ENCODE data around the gene WDR20.
"Not testable (repeated sequence)": the region's sequence is repeated elsewhere in the genome, so short reads cannot be mapped to it uniquely, and the experiment has no call there.

Gene WDR20, protein sequence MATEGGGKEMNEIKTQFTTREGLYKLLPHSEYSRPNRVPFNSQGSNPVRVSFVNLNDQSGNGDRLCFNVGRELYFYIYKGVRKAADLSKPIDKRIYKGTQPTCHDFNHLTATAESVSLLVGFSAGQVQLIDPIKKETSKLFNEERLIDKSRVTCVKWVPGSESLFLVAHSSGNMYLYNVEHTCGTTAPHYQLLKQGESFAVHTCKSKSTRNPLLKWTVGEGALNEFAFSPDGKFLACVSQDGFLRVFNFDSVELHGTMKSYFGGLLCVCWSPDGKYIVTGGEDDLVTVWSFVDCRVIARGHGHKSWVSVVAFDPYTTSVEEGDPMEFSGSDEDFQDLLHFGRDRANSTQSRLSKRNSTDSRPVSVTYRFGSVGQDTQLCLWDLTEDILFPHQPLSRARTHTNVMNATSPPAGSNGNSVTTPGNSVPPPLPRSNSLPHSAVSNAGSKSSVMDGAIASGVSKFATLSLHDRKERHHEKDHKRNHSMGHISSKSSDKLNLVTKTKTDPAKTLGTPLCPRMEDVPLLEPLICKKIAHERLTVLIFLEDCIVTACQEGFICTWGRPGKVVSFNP

DNA sequence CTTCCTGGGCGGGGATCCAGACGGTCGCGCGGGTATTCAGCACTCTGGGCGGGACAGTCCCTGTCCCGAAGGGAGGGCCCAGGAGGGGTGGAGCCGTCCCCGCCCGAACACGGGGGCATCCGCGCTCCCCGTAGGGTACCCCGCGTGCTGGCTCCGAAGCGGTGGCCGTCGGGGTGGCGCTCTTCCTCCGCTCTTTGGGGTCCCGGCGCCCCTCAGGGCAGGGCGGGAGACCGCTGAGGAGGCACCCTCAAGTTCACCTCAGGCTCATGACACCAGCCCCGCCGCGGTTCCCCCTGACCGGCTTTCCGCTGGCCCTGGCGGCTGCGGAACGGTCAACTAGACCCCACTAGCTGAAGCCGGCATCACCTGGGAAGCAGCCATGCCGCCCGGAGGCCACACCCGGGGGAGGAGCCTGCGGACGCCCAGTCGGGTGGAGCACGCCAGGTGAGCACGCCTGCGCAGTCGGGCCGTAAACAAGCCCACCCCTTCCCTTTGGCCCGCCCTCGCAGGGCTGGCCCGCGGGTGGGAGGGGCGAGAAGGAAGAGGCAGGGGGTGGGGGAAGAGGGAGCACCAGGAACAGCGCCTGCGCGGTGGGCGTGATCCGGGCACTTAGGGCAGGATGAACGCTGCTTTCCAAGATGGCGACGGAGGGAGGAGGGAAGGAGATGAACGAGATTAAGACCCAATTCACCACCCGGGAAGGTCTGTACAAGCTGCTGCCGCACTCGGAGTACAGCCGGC lies at the start of gene WDR20:
Gene WDR20, plus strand, starts transcription at position 612 of the 741 bp plus-strand sequence. Its CDS starts 27 bp downstream, at position 639.
- DNase-seq (ENCODE audit: low read depth) = peak; percentile 63

DNA sequence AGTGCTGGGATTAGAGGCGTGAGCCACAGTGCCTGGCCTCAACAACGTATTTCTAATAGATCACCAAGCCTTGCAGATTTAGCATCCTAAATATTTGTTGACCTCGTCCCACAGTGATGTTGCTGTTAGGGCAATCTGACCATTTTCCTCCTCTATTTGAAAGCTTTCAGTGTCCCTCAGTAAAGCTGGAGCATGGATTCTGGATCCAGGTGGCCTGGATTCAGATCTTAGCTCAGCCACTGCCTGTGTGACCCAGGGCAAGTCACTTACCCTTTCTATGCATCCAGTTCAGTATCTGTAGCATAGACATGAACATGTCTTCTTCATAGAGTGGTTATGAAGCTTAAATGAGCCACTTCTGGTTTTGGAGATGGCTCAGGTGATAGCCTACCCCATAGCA lies 49.0 kb upstream of the WDR20 start:
- DNase-seq (ENCODE audit: low read depth) = no peak

DNA sequence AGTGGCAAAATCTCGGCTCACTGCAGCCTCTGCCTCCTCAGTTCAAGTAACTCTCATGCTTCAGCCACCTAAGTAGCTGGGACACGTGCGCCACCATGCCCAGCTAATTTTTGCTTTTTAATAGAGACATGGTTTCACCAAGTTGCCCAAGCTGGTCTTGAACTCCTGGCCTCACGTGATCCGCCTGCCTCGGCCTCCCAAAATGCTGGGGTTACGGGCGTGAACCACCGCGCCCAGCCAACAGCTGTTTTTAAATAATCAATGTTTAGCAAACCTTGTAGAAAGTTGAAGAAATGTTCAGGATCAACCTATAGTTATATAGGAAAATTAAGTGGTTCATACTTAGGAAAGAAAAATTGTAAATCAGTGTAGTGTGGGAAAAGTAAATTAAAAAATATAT lies 46.9 kb upstream of the WDR20 start:
- DNase-seq (ENCODE audit: low read depth) = no peak

DNA sequence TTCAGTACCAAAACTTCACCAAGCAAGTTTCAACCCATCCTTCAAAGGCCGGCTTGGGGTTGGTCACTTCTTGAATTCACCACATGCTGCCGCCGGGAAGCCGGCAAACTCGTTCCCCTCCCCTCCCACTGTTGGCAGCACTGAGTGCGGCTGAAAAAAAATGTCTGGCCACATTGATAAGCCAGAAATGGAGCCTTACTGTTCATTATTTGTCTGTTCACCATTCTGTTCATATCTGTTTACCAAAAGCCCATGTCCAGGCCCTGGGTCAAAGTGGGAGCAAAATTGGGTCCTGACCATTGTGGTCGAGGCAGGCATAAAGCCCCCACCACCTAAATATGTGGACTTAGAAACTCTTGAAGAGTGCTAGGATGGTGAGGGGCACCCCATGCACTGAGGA lies 45.6 kb upstream of the WDR20 start:
- no peak for DNase-seq (ENCODE audit: low read depth)

DNA sequence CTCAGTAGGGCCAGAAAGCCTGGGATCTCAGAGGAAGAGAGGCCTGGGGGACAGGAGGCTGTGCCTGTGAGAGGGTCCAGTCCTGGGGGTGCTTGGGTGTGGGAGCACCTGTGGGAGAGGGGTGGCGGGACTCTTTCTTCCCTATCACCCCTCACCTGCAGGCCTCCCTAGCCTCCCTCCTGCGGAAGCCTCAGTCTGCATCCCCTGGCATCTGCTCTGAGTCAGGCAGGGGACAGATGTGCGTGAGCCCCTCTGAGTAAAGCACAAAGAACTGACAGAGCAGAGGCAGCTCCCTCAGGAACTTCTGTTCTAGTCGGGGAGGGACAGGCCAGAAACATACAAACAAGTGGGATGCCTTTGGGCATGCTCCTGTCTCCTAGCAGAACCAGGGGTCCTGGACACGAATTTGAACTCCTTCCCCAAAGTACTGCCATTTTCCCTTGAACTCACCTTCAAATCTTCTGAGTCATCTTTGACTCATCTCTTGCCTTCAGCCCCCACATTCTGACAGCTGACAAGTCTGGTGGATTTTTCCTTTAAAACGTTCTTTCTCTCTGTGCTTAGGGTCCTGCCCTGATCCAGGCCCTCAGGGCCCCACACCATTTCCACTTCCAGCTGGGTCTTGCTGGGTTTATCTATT lies 44.3 kb upstream of the WDR20 start:
- DNase-seq (ENCODE audit: low read depth) = no peak

DNA sequence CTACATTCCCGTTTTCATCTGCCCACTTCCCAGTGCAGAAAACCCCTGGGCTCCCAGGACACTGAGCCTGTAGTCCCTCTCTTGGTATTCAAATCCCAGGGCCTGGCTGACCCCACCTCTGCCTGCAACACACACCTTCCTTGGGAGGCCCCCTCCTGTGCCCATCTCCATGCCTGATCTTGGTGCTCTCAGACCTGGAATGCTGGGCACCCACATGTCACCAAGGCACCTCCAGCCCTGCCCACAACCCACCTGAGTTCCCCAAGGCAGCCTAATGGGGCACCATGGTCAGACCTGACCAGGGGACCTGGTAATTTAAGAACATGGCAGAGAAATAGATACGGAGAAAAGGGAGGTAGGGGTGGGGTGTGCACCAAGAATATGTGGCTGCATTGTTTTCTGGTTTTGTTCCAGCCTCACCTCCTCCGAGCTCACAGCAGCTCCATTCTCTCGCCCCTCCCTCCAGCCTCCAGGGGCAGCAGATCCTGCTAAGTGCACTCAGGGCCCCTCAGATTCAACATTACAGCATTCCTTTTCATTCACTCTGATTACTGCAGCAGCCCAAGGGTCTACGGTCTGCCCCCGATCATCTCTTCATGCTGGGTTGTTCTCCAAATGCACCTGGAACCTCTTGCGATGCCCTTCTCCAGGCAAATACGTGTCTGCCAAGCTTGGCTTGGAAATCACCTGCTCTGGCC lies 43.7 kb upstream of the WDR20 start:
- DNase-seq (ENCODE audit: low read depth) = no peak

DNA sequence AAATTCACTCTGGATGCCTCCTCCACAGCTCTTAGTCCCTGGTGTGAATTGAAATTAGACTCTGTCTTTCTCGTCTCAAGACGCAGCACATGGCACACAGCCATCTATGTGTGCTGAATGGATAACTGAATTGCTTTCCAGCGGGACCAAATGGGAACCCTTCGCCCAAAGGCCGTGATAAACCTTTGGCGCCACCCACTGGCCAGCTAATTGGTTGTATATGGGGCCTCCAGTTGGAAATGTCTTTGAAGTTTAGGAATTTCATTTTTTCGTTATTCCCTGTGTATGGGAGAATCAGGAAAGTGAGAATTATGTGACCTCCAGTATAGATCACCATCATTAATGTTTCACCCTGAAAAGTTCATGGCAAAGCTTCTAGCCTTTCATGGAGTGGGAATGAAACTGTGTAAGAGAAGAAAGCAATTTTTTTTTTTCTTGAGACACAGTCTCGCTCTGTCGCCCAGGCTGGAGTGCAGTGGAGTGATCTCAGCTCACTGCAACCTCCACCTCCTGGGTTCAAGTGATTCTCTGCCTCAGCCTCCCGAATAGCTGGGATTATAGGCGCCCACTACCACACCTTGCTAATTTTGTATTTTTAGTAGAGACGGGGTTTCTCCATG lies 43.0 kb upstream of the WDR20 start:
- DNase-seq (ENCODE audit: low read depth) = peak; percentile 10

DNA sequence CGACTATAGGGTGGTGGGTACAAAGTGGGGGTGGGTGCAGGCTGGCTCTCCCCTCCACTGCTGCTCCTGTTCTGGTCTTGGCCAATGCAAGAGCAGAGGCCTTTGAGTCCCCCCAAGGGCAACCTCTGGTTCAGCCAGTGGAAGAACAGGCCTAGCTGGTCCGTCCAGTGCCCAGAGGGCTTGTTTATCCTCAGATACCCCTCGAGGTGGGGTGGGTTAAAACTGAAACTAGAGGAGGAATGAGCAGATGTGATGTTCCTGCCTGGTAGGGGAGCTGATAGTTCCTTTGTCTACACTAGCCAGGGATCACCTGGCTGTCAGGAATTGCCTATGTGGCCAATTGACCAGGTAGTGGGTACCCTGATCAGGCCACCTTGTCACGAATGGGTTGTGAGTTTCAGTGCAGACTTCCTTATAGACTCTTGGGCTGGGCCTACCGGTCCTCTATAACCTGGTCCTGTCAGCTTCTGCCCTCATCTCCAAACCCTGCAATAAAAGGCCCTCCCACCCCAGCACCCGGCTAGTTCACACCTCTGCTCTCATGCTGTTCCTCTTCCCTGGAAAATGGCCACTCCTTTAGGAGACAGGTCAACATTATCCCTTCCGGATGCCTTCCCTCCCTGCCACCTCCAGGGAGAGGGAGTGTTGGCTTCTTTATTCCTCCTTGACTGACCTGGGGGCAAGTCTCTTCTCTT lies 42.1 kb upstream of the WDR20 start:
- no peak for DNase-seq (ENCODE audit: low read depth)

DNA sequence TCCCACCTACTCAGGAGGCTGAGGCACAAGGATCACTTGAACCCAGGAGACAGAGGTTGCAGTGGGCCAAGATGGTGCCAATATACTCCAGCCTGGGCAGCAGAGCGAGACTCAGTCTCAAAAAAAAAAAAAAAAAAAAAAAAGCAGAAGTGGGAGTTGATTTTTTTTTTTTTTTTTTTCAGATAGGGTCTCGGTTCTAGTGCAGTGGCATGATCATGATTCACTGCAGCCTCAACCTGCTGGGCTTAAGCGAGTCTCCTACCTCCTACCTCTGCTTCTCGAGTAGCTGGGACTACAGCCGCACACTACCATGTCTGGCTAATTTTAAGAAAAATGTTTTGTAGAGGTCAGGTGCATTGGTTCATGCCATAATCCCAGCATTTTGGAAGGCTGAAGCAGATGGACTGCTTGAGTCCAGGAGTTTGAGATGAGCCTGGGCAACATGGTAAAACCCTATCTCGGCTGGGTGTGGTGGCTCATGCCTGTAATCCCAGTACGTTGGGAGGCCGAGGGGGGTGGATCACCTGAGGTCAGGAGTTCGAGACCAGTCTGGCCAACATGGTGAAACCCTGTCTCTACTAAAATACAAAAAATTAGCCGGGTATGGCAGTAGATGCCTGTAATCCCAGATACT lies 36.5 kb upstream of the WDR20 start:
- no peak for DNase-seq (ENCODE audit: low read depth)

DNA sequence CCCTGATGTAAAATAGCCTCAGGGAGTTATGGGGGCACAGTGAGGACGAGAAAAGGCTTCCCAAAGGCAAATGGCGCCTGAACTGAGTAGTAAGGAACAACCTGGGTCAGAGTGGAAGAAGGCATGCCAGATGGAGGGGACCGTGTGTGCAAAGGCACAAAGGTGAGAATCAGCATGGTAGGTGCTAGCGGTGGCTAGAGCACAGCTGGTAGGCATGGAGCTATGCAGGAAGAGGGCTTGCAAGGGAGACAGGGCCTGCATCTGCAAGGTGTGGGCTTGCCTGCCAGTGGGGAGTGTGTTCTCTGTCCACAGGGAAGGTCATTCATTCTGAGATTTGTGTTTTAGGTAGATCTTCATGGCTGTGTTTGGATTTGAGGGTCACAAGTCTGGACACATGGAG lies 34.3 kb upstream of the WDR20 start:
- no peak for DNase-seq (ENCODE audit: low read depth)

DNA sequence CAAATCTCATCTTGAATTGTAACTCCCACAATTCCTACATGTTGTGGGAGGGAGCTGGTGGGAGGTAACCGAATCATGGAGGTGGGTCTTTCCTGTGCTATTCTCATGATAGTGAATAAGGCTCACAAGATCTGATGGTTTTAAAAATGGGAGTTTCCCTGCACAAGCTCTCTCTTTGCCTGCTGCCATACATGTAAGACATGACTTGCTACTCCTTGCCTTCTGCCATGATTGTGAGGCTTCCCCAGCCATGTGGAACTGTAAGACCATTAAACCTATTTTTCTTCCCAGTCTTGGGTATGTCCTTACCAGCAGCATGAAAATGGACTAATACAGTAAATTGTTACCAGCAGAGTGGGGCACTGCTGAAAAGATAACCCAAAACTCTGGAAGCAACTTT lies 30.4 kb upstream of the WDR20 start:
- DNase-seq (ENCODE audit: low read depth) = not testable (repeated sequence)

DNA sequence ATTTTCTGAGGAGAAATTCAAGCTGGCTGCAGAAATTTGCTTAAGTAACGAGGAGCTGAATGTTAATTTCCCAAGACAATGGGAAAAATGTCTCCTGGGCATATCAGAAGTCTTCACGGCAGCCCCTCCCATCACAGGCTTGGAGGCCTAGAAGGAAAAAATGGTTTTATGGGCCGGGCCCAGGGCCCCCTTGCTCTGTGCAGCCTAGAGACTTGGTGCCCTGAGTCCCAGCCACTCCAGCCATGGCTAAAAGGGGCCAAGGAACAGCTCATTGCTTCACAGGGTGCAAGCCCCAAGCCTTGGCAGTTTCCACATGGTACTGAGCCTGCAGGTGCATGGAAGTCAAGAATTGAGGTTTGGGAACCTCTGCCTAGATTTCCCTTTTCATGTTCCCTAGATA lies 28.6 kb upstream of the WDR20 start:
- no peak for DNase-seq (ENCODE audit: low read depth)

DNA sequence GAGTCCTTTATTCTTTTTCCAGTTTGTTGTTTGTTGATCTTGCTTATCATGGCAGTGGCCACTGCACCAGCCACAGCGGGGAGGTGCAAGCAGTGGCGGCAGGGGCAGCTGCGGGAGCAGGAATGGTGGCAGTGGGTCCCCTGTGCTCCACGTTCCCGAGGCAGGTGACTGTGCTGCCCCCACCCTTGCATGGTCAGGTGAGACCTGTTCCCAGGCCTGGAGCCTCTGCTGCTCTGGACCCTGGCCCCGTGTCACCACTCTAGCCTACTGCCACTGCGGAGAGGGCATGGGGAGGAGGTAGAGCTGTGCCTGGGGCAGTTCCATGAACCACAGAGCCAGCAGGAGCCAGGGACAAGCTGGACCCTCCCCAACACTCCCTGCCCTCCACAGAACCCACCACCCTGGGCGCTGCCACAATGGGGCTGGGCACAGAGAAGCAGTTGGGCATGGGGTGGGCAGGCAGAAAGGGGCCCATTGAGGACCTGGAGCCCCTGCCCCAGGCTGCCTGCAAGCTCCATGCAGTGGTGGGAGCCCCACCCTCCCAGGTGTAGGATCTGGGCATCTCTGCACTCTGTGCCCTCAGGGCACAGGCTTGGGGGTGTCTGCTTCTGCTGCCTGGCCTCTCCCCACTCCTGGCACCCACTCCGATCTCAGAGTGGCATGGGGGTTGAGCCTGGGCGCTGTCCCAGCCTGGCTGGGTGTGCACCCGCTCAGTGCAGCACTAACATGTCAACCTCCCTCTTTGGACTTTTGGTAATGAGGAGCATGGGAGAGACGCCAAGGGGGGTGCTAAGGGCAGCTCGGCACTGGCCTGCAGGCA lies 23.1 kb upstream of the WDR20 start:
- DNase-seq (ENCODE audit: low read depth) = no peak

DNA sequence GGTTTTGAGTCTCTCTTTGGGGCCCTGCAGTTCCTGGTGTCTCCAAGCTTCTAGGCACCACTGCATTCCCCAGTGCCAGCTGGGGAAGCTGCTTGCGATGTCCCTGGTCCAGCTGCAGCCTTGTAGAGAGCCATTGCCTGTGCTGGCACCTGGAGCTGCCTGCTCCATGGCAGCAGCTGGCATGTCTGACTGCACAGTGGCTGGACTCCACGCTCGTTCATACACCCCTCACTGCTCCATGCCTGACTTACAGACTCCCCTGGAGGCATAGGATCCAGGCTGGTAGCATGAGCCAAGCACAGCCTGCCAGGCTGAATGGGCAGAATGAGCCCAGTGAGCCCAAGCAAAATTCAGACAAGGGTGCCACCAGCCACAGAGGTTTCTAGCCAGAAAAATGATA lies 21.8 kb upstream of the WDR20 start:
- DNase-seq (ENCODE audit: low read depth) = no peak

DNA sequence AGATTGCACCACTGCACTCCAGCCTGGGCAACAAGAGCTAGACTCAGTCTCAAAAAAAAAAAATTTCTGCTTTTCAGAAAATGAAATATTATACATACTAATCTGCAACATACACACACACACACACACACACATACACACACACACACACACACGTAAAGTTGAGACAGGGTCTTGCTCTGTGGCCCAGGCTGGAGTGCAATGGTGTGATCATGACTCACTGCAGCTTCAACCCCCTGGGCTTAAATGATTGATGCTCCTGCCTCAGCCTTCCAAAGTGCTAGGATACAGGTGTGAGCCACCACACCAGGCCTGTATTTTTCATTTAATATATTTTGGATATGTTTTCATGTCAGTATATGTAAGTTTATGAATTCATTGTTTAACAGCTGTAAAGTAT lies 18.8 kb upstream of the WDR20 start:
- no peak for DNase-seq (ENCODE audit: low read depth)

DNA sequence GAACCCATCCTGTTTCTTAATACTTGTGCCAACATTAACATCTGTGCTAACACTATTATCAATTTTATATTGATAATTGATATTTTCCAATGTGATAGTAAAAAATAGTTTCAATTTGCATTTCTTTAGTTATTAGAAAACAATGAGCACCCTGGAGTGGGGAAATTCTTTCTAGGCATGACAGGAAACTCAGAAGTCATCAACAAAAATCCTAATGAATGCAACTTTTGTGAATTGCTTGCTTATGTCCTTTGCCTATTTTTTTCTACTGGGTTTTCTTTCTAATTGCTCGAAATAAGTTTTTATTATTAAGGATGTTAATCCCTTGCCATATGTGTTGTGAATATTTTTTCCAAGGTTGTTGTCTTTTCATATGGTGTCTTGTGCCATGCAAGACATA lies 18.1 kb upstream of the WDR20 start:
- DNase-seq (ENCODE audit: low read depth) = no peak

DNA sequence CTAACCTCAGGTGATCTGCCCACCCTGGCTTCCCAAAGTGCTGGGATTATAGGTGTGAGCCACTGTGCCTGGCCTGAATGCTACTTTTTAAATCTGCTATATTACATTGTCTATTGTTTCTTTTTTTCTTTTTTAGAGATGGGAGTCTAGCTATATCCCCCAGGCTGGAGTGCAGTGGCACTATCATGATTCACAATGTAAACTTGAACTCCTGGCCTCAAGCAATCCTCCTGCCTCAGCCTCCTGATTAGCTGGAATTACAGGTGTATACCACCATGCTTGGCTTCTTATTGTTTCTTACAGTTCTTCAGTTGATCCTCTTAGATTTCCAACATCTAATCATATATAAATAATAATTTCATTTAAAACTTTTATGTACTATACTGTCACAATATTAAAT lies 15.3 kb upstream of the WDR20 start:
- DNase-seq (ENCODE audit: low read depth) = no peak

DNA sequence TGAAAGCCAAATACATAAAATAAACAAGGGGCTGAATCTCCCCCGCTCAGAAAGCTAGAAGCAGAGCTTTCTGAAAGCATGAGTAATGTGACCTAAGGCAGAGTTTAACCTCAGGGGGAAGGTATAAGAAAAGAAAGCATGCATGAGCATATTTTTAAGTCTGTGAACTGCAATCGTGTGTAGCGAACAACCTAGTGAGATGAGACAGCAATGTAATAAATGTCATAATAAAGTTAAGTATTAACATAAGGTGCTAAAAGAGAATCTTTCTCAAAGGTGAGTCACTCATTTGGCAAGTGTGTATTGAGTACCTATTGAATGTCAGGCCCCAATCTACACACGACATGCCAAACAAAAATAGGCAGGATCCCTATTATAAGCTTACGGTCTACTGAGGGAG lies 14.2 kb upstream of the WDR20 start:
- DNase-seq (ENCODE audit: low read depth) = no peak

DNA sequence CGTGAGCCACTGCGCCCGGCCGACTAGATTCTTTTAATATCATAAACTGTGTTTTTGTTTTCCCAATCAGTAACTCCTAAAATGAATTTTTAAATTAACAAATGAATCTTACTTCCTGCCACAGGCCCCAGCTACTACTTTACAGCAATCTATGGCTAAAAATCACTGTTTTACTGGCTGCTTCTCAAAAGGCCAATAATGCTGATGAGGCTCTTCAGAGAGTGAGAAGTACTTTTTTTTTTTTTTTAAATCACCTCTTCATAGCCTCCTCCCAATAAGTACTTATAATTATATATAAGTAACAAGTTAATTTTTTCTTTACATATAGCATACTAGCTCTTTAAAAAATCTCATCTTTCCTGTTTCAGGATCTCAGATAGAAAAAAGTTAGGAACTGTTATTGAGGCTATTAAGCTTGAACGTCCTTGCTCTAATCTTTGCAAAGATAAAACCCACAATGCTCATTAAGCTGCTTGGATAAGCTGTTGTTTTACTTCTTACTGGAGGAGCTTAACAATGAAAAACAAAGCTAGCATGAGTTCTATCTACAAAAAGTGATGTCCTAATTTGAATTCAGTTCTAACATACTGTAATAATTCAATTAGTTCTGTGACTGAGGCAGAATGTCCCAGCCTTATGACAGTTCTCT lies 12.8 kb upstream of the WDR20 start:
- no peak for DNase-seq (ENCODE audit: low read depth)
